Left kidney (tissue), 2 donors: ENCODE results near the gene TAGLN2. TPM values are rescaled to one million over a fixed set of nuclear protein-coding genes. Genes with fewer than 3 reads are reported as not detected.

ENCODE experiments used
- DNase-seq: peaks from one replicate; pipeline ENCODE4 v3.0.0-alpha.2; 2013
- polyA plus RNA-seq: library from polyadenylated mRNA; unstranded; fragments of 120-200 nt; gene quantifications from one replicate; pipeline ENCODE4 v1.2.1, GENCODE V29; 2013; ENCODE audit not compliant: insufficient read length

TAGLN2 gene
- polyA plus RNA-seq, 1 donor: 94.6 TPM

DNA sequence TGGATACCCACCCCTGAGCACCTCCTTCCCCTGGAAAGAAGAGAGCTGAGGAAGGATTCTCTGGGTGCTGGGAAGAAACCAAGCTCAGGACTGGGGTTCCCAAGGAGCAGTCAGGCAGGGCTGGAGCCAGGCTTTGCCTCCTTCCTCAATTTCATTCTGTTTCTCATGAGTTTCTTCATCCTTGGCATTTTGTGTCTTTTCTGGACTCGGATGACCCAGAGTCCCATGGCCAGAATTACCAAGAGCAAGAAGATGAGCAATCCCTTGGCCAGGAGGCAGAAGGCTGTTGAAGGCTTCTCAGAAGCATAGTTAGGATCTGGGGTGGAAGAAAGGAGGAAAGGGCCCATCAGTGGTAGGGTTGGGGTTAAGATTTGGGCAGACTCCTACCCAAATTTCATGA is 26.2 kb upstream of the TAGLN2 start:
- DNase-seq: no peak

DNA sequence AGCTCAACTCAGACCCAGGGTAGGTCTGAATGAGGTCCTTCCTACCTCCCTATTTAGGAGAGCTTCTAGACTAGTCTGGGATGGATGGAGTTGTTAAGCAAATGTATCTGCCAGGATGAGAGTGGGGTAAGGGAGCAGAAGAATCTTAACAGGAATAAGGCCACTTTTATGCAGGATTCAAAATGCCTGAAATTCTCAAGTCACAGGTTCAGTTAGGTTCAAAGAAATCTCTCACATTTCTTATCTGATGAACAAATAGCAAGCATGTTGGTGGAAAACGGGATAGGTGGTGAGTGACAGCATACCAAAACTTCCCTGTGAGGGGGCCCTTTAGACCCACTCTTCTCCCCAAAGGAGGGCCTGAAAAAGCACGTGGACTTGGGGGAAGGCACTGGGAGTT is 25.7 kb upstream of the TAGLN2 start:
- DNase-seq: no peak

DNA sequence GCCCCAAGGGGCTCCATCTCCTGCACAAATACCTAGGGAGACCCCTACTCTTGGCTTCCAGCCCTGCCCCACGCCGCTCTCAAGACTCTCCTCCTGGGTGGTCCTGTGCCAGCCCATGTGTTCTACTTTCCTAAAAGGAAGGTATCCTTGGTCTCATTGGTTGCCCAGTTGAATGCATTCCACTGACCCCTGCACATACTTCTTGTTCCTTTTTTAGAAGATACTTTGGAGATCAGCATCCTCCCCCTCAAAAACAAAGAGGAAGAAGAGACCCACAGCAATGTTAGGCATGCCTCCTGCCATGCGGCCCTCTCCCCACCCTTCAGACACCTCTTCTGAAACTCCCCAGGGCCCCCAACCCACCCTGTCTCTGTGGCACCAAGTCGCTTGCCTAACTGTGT is 24.7 kb upstream of the TAGLN2 start:
- DNase-seq: no peak

DNA sequence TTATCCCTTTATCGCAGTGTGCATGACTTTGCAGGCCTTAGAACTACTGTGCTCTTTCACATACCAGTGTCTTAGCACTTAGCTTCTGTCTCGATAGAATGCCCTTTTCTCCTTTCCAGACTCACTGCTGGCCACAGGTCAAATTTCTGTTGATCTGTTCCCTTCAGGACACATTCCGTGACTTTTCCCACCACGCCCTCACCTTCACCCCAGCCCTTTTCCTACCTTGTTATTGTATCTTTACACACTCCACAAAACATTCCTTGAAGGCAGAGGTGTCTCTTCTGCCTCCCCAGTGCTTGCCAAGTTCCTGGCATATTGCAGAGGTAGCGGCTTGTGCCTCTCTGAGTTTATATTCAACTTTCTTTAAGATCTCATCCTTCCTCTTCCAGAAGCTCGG is 23.8 kb upstream of the TAGLN2 start:
- no peak for DNase-seq

GRCh38 chr1:159947942-159948341 is 22.6 kb upstream of the TAGLN2 start:
- DNase-seq: no peak

DNA sequence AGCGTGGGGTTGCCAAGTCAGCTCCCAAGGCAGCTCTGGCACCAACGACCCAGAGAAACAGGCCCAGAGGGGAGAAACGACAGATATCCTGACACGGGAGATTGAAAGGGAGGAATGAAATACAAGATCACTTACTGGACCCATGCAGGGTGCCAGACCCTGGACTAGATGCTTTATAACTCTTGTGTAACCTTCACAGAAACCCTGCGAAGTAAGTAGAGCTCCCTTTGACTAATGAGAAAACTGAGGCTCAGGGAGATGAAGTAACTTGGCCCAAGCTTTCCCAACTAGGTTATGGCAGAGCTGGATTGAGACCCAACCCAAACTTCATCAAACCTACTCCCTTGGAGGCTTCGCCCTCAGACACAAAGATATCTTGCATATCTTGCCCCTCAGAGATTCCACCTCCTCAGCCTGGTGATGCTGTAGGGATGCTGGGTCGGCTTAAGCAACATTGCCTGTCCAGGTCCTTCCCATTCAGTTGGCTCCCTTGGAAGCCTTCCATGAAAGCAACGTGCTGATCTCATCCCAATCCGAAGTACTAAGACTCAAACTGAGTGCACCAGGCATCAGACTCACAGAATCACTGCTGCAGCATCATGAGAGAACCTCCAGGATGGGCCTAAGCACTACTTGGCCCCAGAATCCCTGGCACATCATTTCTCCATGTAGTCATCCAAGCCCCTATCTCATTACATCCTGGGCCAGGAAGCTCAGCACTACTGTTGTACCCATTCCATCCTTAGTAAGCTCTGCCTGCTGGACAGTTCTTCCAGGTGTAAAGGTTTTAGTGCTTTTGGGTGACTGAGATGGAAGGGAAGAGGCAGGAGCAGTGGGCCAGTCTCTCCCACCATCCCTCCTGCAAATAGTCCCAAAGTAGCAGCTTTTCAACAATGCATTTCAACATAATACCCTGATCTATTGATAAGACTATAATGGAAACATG is 21.2 kb upstream of the TAGLN2 start:
- DNase-seq: no peak

DNA sequence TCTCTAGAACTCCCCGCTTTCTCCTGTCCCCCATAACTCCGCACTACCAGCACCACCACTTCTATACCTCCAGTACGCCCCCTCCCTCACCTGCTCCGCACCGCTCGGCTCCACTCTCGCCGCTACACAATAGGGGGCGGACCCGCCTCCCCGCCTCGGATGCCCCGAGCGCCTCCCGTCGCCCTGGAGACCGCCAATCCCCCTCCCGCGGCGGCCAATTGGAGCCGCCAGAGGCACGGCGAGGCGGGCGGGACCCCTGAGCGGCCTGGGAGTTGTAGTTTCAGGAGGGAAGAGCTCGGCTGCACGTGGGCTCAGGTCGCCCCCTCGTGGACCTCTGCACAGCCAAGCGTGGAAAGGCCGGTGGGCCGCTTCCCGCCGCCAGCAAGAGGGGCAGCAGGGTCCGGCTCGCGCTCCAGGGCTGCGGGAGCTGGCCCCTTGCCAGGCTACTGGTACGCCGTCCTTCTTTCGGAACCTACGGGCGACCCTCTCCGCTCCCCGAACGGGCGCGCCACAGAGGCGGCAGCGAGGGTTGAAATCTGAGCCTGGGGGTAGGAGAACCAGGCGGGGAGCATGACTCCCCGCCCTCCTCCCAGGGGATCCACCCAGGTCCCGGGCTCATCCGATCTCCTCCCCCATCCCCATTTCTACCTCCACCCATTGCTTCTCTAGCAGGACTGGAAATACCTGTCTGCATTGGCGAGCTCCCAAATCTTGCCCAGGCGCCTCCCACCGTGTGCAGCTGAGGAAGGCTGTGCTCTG is 20.4 kb upstream of the TAGLN2 start, which contains the start of gene IGSF9:
Gene IGSF9, minus strand, starts transcription at position 131 of the 759 bp plus-strand sequence. CDS start 2,159 bp downstream, outside the sequence.
- DNase-seq: peak; percentile 91

GRCh38 chr1:159944623-159945455 is 19.5 kb upstream of the TAGLN2 start:
- no peak for DNase-seq

- no peak for DNase-seq
Observed at GRCh38 chr1:159943908-159944622, 18.8 kb upstream of the TAGLN2 start.

DNA sequence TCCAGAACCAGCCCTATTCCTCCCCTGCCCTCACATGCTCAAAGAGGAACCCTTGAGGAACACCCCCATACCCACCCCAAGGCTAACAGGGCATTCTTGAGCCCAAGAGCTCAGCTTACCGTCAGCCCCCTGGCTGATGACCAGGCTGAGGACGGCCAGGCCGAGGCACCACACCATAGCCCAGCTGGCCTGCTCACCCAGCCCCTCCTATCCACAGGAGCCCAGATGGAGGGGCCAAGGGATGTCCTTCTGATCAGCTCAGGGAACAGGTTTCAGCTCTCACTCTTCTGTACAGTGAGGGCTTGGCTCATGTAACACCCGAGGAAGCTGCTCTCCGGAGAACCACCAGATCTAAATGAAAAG is 18.0 kb upstream of the TAGLN2 start:
- DNase-seq: no peak

- no peak for DNase-seq
Observed at GRCh38 chr1:159942632-159943277, 17.4 kb upstream of the TAGLN2 start.

DNA sequence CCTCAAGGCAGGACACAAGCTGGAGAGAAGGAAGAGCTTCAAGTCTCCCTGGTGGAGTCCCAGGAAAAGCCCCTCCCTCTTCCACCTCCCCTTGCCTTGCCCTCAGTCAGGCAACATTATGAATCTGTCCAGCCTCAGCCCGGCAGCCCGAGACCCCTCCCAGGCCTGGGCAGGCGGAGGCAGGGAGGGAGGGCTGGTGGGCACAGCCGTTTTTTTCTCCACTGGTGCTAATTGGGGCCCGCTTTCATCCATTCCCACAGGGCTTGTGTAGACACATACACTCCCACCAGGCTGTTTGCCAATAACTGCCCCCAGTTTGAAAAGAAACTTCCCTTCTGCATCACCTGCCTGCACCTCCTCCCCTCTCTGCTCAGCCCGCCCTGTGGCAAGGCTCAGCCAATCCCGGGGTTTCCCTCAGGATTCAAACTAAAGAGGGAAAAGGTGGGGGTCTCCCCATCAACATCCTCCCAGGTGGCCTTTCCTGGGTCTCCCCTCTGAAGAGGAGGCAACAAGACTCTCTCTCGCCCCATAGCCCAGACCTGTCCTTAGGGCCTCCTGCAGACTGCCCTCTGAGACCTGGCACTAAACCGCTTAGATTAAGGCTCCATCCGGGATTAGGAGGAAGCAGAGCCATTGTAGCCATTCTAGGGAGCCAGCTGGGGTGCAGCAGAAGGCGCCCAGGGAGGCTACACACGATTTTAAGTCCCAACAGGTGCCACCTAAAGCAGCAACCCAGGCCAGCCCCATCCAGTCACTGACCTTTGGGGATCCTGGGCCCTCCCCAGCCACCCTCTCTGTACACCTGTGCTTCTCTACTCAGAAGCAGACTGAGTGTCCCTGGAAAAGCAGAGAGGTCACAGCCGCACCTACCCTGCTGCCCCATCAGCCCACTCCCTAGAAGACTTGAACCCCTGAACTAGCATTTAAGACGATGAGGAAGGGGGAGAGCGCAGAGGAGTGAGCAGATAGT is 16.6 kb upstream of the TAGLN2 start:
- DNase-seq: no peak

DNA sequence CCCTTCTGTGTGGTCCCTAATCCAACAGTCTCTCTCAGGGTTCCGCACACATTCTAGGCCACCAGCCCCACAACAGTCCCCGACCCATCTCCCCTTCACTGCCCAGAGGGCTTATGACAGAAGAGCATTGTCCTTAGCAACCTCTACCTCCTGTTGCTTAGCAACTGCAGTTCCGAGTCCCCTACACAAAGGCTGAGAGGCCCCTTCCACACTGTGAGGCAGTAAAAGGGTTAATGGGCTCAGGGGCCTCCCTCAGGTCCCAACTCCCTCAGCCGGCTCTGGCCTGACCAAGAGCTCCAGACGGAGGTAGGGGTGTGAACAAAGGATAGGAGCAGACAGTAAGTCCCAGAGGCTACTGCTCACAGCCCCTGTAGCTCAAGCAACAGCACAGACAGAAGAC is 15.8 kb upstream of the TAGLN2 start:
- no peak for DNase-seq

GRCh38 chr1:159940006-159940620 is 14.8 kb upstream of the TAGLN2 start:
- DNase-seq: no peak

GRCh38 chr1:159939678-159940002 is 14.3 kb upstream of the TAGLN2 start:
- no peak for DNase-seq

GRCh38 chr1:159938905-159939677 is 13.8 kb upstream of the TAGLN2 start:
- DNase-seq: no peak

GRCh38 chr1:159938211-159938852 is 13.0 kb upstream of the TAGLN2 start:
- no peak for DNase-seq
